Stimulated activated CD8-positive, alpha-beta memory T cell treated with anti-CD3 and anti-CD28 coated beads, Interleukin-12 subunit alpha, Interleukin-12 subunit beta, amount 100 ng/mL, for 4 hours (primary cell): ENCODE measurements around the gene SIM2.

Experiments used
- DNase-seq: peaks from one replicate; pipeline ENCODE4 v3.0.0-alpha.2; 2020; ENCODE audit warnings: low read depth

The SIM2 gene

DNA sequence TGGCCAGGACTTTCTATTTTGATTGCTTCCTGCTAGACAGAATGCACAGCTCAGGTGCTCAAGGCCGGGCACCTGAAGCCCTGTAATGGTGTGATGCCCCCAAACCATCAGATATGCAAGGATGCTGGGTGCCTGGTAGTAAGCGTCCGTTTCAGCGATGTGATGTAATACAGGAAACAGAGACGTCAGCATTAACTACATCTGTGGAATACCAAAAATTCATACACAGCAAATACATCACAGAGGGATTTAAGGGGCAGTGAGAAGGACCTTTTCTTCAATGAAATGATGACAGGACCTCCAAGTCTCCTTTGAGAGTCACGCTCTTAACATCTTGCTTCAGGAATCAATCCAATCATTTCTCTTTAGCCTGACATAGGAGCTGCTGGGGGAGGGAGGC is 64.4 kb downstream of the SIM2 start:
- no peak for DNase-seq

GRCh38 chr21:36765229-36765628 is 66.3 kb downstream of the SIM2 start:
- no peak for DNase-seq

GRCh38 chr21:36766511-36766910 is 67.6 kb downstream of the SIM2 start:
- no peak for DNase-seq

DNA sequence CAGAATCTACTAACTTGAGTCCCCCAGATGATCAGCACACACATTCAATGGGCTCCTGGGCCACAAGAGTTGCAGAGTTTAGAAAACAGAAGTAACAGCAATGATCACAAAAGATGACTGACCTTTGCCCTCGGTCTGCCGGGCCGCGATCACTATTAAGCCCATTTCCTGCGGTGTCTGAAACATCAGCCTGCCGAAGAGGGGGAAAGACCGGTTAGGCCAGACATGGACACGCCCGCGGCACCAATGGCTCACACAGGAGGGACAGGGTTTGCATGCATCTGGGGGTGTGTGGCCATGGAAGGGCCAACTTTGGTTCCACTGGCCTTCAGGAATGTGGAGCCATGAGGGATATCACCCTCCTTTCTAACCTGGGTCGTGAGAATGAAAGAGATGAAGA is 68.2 kb downstream of the SIM2 start:
- DNase-seq: no peak

DNA sequence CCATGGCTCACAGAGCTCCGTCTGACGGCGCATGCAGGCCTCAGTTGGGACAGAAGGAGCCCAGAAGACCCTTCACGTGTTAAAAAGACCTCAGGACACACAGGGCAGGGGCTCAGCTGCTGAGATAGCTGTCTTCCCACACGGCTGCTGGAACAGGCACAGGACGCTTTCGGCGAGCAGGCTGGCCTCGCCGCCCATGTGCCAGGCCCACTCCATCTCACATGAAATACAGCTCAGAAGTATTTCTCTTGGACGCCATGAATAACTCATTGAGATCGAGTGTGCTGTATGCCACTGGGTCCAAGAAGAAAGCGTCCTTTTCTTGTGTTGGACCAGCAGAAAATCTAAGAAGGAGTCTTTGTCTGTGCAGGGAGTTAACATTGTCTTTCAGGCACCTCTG is 69.6 kb downstream of the SIM2 start:
- no peak for DNase-seq

- DNase-seq: no peak
These were observed 70.3 kb downstream of the SIM2 start for GRCh38 chr21:36769051-36769839.

- DNase-seq: no peak
These were observed 74.2 kb downstream of the SIM2 start for GRCh38 chr21:36773117-36773516.

DNA sequence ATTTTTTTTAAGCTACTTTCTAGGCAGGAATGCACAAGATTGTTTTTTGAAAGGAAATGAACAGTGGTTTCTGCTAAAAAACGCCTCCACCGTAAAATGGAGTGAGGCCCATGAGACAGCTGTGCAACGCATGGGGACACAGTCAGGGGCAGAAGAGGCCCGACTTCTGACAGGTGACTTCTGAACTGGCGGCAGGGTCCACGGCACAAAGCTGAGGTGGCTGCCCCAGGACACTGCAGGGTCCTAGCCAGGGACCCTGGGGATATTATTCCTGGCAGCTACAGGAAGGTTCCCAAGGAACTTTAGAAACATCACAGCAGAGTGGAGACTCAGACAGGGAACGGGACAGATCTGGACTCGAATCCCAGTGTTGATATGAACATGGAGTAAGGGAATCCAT is 75.1 kb downstream of the SIM2 start:
- DNase-seq: no peak

GRCh38 chr21:36776981-36777617 is 78.2 kb downstream of the SIM2 start:
- no peak for DNase-seq

DNA sequence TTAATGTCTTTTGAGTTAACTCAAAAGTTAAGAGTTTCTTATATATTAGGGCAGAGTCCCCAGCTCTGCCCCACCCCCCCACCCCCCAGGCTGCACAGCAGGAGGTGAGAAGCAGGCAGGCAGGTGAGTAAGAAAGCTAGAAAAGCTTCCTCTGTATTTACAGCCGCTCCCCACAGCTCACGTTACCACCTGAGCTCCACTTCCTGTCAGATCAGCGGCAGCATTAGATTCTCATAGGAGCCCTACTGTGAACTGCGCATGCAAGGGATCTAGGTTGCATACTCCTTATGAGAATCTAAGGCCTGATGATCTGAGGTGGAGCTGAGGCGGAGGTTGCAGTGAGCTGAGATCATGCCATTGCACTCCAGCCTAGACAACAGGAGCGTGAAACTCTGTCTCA is 81.9 kb downstream of the SIM2 start:
- no peak for DNase-seq

- no peak for DNase-seq
These were observed 84.9 kb downstream of the SIM2 start for GRCh38 chr21:36783612-36784374.

GRCh38 chr21:36784947-36785346 is 86.0 kb downstream of the SIM2 start:
- no peak for DNase-seq

DNA sequence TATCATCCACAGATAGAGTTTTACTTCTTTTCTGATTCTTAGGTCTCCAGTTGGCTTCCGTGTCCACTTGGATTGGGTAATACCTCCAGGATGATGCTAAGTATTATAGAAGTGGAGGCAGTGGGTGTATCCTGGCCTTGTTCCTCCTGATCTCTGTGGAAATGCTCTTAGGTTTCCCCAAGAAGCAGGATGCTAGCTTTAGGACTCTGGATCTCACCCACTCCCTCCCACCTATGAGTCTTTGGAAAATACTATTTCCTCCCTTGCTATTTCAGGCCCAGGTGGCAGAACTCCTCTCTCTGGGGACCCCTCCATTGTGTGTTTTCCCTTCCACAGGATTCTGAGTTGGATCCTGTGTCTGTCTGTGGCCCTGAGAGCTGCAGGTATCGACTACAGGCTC is 86.7 kb downstream of the SIM2 start:
- no peak for DNase-seq

DNA sequence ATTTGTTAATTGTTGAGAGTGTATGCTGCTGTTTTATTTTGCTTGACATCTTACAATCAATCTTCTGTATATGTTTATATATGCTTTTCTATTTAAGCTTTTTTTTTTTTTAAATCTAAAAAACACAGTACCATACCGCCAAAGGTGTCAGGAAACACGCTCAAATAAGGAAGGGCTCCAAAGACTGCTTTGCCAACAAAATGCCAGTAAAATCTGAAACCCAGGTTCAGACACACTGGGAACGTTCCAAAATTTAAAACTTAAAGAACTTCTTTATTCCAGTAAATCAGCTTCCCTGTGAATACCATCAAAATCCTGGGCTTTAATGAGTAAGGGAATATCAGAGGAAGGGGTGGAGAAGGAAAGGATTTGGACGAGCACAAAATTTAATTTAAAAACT is 87.3 kb downstream of the SIM2 start:
- no peak for DNase-seq

GRCh38 chr21:36788120-36788638 is 89.3 kb downstream of the SIM2 start:
- DNase-seq: no peak

DNA sequence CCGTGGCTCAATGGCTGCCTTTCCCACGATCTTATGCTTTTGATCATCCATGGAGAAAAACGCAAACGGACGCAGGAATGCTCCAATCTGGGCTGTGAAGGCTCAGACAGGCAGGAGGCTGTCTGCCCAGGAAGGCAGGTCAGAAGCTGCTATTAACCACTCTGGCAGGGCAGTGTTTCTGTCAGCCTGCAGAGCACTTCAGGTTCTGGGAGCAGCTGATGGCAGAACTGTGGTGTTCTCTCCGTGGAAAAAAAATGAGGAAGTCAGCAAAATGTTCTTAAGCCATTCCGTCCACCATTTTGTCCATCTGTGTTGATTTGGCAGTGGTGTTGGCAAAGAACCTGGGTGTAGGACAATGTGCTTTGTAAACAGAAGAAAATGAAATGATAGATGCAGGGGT is 91.7 kb downstream of the SIM2 start:
- DNase-seq: no peak

GRCh38 chr21:36791180-36791579 is 92.3 kb downstream of the SIM2 start:
- no peak for DNase-seq

DNA sequence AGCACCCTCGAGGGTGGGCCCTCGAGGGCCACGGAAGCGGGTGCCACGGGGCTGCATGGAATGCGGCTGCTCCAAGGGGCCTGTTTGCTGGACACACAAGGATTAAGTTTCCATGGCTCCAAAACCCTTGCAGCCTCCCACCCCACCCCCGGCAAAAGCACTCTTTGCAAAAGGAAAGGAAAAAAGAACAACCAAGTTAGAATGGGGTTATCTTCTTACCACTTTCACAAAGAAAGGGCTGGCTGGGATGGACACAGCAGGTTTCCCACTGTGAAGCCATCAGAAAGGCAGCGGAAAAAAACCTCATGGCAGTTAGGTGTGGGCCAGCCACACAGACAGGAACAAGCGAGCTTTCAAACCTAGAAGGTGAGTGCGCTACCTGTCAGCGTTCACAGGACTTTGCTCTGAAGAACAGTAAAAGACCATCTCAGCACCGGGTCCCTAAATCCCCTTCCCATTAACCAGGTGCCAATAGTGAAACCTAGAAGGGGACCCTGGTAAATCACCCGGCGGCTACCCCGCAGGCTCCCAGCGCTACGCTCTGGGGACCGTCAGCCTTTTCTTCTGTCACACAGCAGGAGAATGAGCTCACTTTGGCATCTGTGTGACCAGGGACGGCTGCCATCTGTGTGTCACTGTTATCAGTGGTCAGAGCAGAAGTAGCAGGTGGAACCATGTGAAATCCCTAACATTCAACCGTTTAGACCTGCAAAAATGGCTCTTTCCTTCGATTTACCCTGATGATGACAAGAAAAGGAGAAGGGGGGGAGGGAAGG is 93.0 kb downstream of the SIM2 start:
- no peak for DNase-seq

DNA sequence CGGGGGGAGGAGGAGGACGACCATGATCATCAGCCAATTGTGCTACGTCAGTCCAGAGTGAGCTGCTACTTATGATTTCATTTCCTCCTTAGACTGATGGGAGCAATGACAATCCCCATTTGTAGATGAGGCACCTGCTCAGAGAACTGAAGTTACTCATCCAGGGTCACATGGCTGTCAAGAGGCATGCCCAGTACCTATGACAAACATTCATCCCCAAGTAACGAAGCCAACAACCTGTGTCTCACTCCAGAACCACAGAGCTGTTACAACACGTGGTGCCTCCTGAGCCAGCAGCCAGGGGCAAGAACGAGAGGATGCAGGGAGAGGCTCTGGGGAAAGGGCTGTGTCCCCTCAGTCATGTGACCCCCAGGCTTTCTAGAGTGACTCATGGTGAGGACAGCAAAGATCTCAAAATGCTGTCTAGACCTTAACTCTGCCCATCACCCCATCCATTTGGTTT is 93.6 kb downstream of the SIM2 start:
- no peak for DNase-seq

- no peak for DNase-seq
These were observed 97.2 kb downstream of the SIM2 start for GRCh38 chr21:36796070-36796469.

DNA sequence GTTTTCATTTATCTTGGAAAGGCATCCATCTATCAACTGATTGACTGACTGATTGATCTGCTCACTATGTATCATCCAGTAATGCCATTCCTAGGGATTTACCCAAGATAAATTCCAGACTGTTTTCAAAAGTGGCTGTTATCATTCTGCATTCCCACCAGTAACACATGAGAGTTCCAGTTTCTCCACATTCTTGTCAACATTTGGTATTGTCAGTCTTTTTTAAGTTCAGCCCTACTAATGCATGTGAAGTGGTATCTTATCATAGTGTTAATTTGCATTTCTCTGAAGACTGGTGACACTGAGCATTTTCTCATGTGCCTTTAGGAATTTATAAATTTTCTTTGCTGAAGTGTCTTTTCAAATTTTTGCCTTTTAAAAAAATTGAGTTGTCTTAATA is 99.6 kb downstream of the SIM2 start:
- DNase-seq: no peak
